WTC11 (cell line): ENCODE measurements around the gene RTP5.

Experiments used
- ESRRA ChIP-seq: sonication (generic); formaldehyde crosslinking; IDR thresholded peaks from 2 replicates; pipeline ENCODE4 v1.8.1; 2022; ENCODE audit warnings: mild to moderate bottlenecking, missing genetic modification reagents, borderline replicate concordance
- RORB ChIP-seq: fragments of 250-450 bp; sonication (Bioruptor Pico); IDR thresholded peaks from 2 replicates; pipeline ENCODE4 v1.9.0; 2021; ENCODE audit warnings: mild to moderate bottlenecking
- SMAD4 ChIP-seq: sonication (generic); formaldehyde crosslinking; IDR thresholded peaks from 2 replicates; pipeline ENCODE4 v1.8.0; 2022; ENCODE audit warnings: mild to moderate bottlenecking, missing genetic modification reagents
- TF ChIP-seq, protein P1 (sequence below): fragments of 200-600 bp; IDR thresholded peaks from 2 replicates; pipeline ENCODE4 v1.8.0; 2022; ENCODE audit warnings: antibody characterized with exemption
- TF ChIP-seq, protein P2 (sequence below): sonication (generic); formaldehyde crosslinking; IDR thresholded peaks from 2 replicates; pipeline ENCODE4 v1.8.1; 2023; ENCODE audit warnings: mild to moderate bottlenecking, missing genetic modification reagents
- TF ChIP-seq, protein P3 (sequence below): sonication (generic); formaldehyde crosslinking; IDR thresholded peaks from 2 replicates; pipeline ENCODE4 v1.8.0; 2022; ENCODE audit warnings: mild to moderate bottlenecking, missing genetic modification reagents
- TF ChIP-seq, protein P4 (sequence below): sonication (generic); formaldehyde crosslinking; IDR thresholded peaks from 2 replicates; pipeline ENCODE4 v1.8.1; 2022; ENCODE audit warnings: mild to moderate bottlenecking, missing genetic modification reagents, moderate library complexity, borderline replicate concordance
- TF ChIP-seq, protein P5 (sequence below): sonication (generic); formaldehyde crosslinking; IDR thresholded peaks from 2 replicates; pipeline ENCODE4 v1.8.1; 2022; ENCODE audit warnings: low read depth, mild to moderate bottlenecking, moderate library complexity, missing genetic modification reagents, borderline replicate concordance
- TF ChIP-seq, protein P6 (sequence below): sonication (generic); formaldehyde crosslinking; IDR thresholded peaks from 2 replicates; pipeline ENCODE4 v1.8.1; 2023; ENCODE audit warnings: mild to moderate bottlenecking, missing genetic modification reagents

DNA sequence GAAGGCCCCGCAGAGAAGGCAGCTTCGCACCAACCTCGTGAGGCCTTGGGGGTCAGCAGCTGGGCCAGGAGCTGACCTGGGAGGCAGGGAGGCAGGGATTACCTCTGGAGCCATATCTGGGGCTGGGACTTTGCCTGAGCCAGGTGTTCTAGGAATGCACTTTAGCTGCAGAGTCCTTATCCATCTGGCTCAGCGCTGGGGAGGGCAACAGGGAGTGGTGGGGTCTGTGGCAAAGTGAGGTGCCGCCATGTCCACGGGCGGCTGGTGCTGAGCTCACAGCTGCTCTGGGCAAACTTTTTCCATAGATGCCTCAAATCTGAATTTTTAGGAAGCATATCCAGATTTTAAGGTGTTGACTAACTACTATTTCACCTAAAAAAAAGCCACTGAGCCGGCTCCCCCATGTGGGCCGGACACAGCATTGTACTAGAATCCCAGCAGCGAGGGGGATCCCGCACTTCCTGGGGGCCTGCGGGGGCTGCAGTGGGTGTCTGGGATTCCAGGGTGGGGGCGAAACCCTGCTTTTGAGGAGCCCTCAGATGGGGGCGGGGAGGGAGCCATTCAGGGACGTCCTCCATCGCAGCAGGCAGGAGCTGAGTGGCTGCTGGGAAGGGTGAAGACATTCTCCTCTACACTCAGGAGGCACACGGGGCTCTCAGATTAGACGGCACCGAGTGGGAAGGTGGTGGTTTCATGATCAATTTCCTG lies 34.6 kb downstream of the RTP5 start:
- TF ChIP-seq, protein P1, sequence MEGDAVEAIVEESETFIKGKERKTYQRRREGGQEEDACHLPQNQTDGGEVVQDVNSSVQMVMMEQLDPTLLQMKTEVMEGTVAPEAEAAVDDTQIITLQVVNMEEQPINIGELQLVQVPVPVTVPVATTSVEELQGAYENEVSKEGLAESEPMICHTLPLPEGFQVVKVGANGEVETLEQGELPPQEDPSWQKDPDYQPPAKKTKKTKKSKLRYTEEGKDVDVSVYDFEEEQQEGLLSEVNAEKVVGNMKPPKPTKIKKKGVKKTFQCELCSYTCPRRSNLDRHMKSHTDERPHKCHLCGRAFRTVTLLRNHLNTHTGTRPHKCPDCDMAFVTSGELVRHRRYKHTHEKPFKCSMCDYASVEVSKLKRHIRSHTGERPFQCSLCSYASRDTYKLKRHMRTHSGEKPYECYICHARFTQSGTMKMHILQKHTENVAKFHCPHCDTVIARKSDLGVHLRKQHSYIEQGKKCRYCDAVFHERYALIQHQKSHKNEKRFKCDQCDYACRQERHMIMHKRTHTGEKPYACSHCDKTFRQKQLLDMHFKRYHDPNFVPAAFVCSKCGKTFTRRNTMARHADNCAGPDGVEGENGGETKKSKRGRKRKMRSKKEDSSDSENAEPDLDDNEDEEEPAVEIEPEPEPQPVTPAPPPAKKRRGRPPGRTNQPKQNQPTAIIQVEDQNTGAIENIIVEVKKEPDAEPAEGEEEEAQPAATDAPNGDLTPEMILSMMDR: no peak
- TF ChIP-seq, protein P2, sequence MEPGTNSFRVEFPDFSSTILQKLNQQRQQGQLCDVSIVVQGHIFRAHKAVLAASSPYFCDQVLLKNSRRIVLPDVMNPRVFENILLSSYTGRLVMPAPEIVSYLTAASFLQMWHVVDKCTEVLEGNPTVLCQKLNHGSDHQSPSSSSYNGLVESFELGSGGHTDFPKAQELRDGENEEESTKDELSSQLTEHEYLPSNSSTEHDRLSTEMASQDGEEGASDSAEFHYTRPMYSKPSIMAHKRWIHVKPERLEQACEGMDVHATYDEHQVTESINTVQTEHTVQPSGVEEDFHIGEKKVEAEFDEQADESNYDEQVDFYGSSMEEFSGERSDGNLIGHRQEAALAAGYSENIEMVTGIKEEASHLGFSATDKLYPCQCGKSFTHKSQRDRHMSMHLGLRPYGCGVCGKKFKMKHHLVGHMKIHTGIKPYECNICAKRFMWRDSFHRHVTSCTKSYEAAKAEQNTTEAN (CRISPR knock-in tag): no peak
- TF ChIP-seq, protein P3, sequence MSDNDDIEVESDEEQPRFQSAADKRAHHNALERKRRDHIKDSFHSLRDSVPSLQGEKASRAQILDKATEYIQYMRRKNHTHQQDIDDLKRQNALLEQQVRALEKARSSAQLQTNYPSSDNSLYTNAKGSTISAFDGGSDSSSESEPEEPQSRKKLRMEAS: no peak
- TF ChIP-seq RORB: no peak
- TF ChIP-seq, protein P4, sequence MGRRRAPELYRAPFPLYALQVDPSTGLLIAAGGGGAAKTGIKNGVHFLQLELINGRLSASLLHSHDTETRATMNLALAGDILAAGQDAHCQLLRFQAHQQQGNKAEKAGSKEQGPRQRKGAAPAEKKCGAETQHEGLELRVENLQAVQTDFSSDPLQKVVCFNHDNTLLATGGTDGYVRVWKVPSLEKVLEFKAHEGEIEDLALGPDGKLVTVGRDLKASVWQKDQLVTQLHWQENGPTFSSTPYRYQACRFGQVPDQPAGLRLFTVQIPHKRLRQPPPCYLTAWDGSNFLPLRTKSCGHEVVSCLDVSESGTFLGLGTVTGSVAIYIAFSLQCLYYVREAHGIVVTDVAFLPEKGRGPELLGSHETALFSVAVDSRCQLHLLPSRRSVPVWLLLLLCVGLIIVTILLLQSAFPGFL (CRISPR knock-in tag): no peak
- TF ChIP-seq, protein P5, sequence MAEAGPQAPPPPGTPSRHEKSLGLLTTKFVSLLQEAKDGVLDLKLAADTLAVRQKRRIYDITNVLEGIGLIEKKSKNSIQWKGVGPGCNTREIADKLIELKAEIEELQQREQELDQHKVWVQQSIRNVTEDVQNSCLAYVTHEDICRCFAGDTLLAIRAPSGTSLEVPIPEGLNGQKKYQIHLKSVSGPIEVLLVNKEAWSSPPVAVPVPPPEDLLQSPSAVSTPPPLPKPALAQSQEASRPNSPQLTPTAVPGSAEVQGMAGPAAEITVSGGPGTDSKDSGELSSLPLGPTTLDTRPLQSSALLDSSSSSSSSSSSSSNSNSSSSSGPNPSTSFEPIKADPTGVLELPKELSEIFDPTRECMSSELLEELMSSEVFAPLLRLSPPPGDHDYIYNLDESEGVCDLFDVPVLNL: no peak
- TF ChIP-seq ESRRA (CRISPR knock-in tag): no peak
- no peak for TF ChIP-seq SMAD4 (CRISPR knock-in tag)
- TF ChIP-seq, protein P6, sequence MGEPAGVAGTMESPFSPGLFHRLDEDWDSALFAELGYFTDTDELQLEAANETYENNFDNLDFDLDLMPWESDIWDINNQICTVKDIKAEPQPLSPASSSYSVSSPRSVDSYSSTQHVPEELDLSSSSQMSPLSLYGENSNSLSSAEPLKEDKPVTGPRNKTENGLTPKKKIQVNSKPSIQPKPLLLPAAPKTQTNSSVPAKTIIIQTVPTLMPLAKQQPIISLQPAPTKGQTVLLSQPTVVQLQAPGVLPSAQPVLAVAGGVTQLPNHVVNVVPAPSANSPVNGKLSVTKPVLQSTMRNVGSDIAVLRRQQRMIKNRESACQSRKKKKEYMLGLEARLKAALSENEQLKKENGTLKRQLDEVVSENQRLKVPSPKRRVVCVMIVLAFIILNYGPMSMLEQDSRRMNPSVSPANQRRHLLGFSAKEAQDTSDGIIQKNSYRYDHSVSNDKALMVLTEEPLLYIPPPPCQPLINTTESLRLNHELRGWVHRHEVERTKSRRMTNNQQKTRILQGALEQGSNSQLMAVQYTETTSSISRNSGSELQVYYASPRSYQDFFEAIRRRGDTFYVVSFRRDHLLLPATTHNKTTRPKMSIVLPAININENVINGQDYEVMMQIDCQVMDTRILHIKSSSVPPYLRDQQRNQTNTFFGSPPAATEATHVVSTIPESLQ (CRISPR knock-in tag): no peak
